Vagina (tissue), 2 donors: ENCODE results near the gene IRF1. TPM values are rescaled to one million over a fixed set of nuclear protein-coding genes. Genes with fewer than 3 reads are reported as not detected.

Experiments used
- DNase-seq, 2 donors: peaks; one replicate each; pipeline ENCODE4 v3.0.0-alpha.2; 2017; ENCODE audit errors: extremely low spot score in 2 of 2
- H3K27ac ChIP-seq: fragments of 200-600 bp; sonication (generic); one replicate; pipeline ENCODE4 v1.5.1; 2019
- H3K27me3 ChIP-seq: fragments of 200-600 bp; sonication (generic); one replicate; pipeline ENCODE4 v1.5.1; 2019
- H3K36me3 ChIP-seq, 2 donors: fragments of 200-600 bp; sonication (generic); one replicate each; pipeline ENCODE4 v1.5.1; 2017 to 2019
- H3K4me1 ChIP-seq: fragments of 200-600 bp; sonication (generic); one replicate; pipeline ENCODE4 v1.5.1; 2019
- H3K4me3 ChIP-seq, 2 donors: fragments of 200-600 bp; sonication (generic); 1 replicate in 1 of 2; 2 replicates in 1 of 2; pipeline ENCODE4 v1.5.1; 2016 to 2019
- H3K9me3 ChIP-seq: fragments of 200-600 bp; sonication (generic); one replicate; pipeline ENCODE4 v1.5.1; 2019
- POLR2A ChIP-seq, 2 donors: fragments of 450-650 bp; IDR thresholded peaks; one replicate each; pipeline ENCODE4 v1.6.1; 2017; ENCODE audit warnings: antibody characterized with exemption in 2 of 2, mild to moderate bottlenecking in 2 of 2, moderate library complexity in 2 of 2
- POLR2AphosphoS5 ChIP-seq, 2 donors: sonication (generic); formaldehyde crosslinking; IDR thresholded peaks; one replicate each; pipeline ENCODE4 v1.9.0; 2017; ENCODE audit warnings: antibody characterized with exemption in 2 of 2, mild to moderate bottlenecking in 2 of 2, low read depth in 1 of 2; ENCODE audit not compliant: insufficient read depth in 1 of 2
- intact Hi-C: fragments of 100-400 bp; cut with DNase I; formaldehyde crosslinking; loops from one replicate; pipeline ENCODE4 v1.15.1; 2023
- total RNA-seq: library from RNA; depleted of rRNA; stranded (reverse); fragments of >200 nt; gene quantifications from one replicate; pipeline ENCODE4 v1.2.3, GENCODE V29; 2016
- TF ChIP-seq, protein P1 (sequence below), 3 experiments: fragments of 450-650 bp in 2 of 3; fragments of 200-600 bp in 1 of 3; sonication (generic) in 1 of 3; IDR thresholded peaks; one replicate each; pipeline ENCODE4 v1.5.1; 2017 to 2019; ENCODE audit warnings: antibody characterized with exemption in 3 of 3, mild to moderate bottlenecking in 2 of 3, moderate library complexity in 2 of 3

The IRF1 gene
- total RNA-seq, 1 donor from 2014 or later = 49.8 TPM

DNA sequence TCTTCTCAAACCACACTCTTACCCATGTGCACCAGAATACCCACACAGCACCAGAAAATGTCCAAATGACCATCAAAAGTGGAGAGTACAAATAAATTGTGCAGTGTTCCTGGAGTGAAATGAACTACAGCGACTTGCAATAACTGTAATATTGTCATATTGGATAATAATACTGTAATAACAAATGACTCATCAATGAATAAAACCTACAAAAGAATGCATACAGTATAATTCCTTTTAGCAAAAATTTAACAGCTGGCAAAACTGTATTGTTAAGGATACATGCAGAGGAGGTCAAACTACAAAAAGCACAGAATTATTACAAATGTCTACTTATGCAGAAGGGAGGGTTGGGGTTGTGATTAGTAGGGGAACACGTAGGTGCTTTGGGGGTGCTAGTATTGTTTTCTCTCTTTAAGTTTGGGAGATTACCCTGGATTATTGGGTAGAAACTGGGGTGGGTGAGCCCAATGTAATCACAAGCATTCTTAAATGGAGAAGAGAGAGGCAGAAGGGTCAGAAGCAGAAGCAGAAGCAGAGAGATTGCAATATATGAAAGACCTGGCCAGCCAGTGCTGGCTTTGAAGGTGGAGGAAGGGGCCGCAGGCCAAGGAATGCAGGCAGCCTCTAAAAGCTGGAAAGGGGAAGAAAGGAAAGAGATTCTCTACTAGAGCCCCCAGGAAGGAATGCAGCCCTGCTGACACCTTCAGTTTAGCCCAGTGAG, 21.8 kb downstream of the IRF1 start:
- intact Hi-C loops = no loop called here
- H3K27ac ChIP-seq = no peak overlapping the region
- TF ChIP-seq POLR2A (IDR thresholded peaks at IDR 0.05) (no peak), POLR2AphosphoS5 (IDR thresholded peaks at IDR 0.05; ENCODE audit: insufficient read depth in 1 of 2, low read depth in 1 of 2) (no peak)
- TF ChIP-seq, protein P1, sequence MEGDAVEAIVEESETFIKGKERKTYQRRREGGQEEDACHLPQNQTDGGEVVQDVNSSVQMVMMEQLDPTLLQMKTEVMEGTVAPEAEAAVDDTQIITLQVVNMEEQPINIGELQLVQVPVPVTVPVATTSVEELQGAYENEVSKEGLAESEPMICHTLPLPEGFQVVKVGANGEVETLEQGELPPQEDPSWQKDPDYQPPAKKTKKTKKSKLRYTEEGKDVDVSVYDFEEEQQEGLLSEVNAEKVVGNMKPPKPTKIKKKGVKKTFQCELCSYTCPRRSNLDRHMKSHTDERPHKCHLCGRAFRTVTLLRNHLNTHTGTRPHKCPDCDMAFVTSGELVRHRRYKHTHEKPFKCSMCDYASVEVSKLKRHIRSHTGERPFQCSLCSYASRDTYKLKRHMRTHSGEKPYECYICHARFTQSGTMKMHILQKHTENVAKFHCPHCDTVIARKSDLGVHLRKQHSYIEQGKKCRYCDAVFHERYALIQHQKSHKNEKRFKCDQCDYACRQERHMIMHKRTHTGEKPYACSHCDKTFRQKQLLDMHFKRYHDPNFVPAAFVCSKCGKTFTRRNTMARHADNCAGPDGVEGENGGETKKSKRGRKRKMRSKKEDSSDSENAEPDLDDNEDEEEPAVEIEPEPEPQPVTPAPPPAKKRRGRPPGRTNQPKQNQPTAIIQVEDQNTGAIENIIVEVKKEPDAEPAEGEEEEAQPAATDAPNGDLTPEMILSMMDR (IDR thresholded peaks at IDR 0.05) = no peak

GRCh38 chr5:132467287-132467984, 23.1 kb downstream of the IRF1 start:
- H3K9me3 ChIP-seq = no peaks in the 10 kb centered on the region
- H3K4me1 ChIP-seq = peaks cover 61% of the 10 kb centered on the region
- no peak for DNase-seq
- intact Hi-C loops = no loop called here
- H3K27ac ChIP-seq = no peak overlapping the region
- no peak overlapping the region for H3K4me3 ChIP-seq
- no peaks in the 10 kb centered on the region for H3K27me3 ChIP-seq
- H3K36me3 ChIP-seq = no peaks in the 10 kb centered on the region
- TF ChIP-seq, protein P1 (IDR thresholded peaks at IDR 0.05) = no peak
- TF ChIP-seq POLR2AphosphoS5 (IDR thresholded peaks at IDR 0.05; ENCODE audit: insufficient read depth in 1 of 2, low read depth in 1 of 2) = no peak
- no peak for TF ChIP-seq POLR2A (IDR thresholded peaks at IDR 0.05)

More for the DNA sequence above, 21.8 kb downstream of the IRF1 start:
- Histone ChIP-seq H3K4me3 (no peak overlapping the region), H3K9me3 (no peaks in the 10 kb centered on the region), H3K4me1 (peaks cover 57% of the 10 kb centered on the region), H3K27me3 (no peaks in the 10 kb centered on the region), H3K36me3 (no peaks in the 10 kb centered on the region)
- DNase-seq = no peak

DNA sequence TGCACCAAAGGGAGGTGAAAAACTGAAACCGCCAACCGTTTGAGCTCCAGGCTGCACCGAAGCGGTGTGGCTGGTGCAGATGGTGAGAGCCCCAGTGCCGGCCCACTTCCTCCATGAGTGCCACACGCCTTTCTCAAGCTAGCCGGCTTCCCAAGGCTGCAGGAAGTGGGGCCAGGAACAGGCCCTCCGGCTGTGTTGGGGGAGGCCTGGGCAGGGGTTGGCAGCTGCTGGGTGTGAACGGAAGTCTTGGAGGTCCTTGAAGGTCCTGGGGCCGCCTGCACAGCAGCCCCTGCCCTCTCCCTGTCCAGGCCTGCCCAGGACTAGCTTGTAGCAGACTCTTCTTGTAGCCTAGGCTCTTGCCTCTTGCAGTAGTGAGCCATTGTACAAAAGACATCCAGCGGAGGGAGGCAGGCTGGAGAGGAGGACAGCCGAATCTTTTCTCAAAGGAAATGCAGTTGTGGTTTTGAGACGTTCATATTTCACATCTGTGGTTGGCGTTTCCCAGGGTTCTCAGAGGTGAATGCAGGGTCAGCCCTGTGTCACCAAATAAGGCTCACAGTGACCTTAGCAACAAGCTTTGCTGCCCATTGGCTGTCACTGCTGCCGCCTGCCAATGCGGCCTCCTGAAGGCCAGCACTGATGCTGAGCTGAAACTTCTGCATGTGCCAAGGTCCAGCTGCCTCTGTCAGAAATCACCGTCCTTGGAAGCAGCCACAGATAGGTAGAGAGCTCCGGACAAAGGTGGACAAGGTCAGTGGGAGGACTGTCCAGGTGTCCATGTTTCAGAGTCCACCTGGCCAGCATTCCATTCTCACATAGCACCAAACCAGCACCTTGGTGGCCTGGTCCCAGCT, 23.9 kb downstream of the IRF1 start:
- intact Hi-C loops = no loop called here
- DNase-seq = no peak
- no peaks in the 10 kb centered on the region for H3K9me3 ChIP-seq
- TF ChIP-seq POLR2AphosphoS5 (IDR thresholded peaks at IDR 0.05; ENCODE audit: insufficient read depth in 1 of 2, low read depth in 1 of 2) = peak in 1 of 2 donors; percentile 46
- TF ChIP-seq, protein P1 (IDR thresholded peaks at IDR 0.05) = no peak
- no peaks in the 10 kb centered on the region for H3K36me3 ChIP-seq
- no peaks in the 10 kb centered on the region for H3K27me3 ChIP-seq
- no peak overlapping the region for H3K4me3 ChIP-seq
- peaks cover 61% of the 10 kb centered on the region for H3K4me1 ChIP-seq
- H3K27ac ChIP-seq = peak overlapping the region; percentile 36

- Histone ChIP-seq H3K27ac (peak overlapping the region; percentile 42), H3K9me3 (no peaks in the 10 kb centered on the region), H3K36me3 (no peaks in the 10 kb centered on the region), H3K27me3 (no peaks in the 10 kb centered on the region), H3K4me1 (peaks cover 58% of the 10 kb centered on the region), H3K4me3 (no peak overlapping the region)
- no peak for DNase-seq
- intact Hi-C loops = no loop called here
- TF ChIP-seq POLR2AphosphoS5 (IDR thresholded peaks at IDR 0.05; ENCODE audit: insufficient read depth in 1 of 2, low read depth in 1 of 2) (no peak), POLR2A (IDR thresholded peaks at IDR 0.05) (no peak)
- TF ChIP-seq, protein P1 (IDR thresholded peaks at IDR 0.05) = no peak
Measured at GRCh38 chr5:132465059-132465707, 25.4 kb downstream of the IRF1 start.
